Islet of Langerhans (tissue), 1 donor: ENCODE data around the gene PPP3CA.

Experiments used
- FAIRE-seq: peaks from one replicate; lab custom pipeline; 2011; peaks lifted over from hg19 to GRCh38; lab: Jason Lieb, UNC

Gene PPP3CA

GRCh38 chr4:101172369-101172768 is 175.0 kb downstream of the PPP3CA start:
- FAIRE-seq, result no peak

DNA sequence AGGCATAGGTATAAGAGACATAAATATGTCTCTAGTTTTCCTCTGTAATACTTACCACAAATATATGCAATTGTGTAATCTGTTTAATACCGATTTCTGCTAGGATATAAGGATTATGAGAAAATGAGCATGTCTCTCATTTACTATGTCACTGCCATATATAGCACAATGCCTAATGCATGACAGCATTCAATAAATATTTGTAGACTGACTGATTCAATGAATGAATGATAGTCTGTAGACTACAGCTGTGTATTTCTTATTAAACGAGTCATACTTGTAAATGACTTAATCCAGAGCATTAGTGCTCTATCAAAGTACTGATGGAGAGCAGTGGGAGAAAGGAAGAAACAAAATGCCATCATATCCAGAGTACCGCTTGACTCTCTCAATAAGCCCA is 175.6 kb downstream of the PPP3CA start:
- FAIRE-seq, result peak; percentile 21

DNA sequence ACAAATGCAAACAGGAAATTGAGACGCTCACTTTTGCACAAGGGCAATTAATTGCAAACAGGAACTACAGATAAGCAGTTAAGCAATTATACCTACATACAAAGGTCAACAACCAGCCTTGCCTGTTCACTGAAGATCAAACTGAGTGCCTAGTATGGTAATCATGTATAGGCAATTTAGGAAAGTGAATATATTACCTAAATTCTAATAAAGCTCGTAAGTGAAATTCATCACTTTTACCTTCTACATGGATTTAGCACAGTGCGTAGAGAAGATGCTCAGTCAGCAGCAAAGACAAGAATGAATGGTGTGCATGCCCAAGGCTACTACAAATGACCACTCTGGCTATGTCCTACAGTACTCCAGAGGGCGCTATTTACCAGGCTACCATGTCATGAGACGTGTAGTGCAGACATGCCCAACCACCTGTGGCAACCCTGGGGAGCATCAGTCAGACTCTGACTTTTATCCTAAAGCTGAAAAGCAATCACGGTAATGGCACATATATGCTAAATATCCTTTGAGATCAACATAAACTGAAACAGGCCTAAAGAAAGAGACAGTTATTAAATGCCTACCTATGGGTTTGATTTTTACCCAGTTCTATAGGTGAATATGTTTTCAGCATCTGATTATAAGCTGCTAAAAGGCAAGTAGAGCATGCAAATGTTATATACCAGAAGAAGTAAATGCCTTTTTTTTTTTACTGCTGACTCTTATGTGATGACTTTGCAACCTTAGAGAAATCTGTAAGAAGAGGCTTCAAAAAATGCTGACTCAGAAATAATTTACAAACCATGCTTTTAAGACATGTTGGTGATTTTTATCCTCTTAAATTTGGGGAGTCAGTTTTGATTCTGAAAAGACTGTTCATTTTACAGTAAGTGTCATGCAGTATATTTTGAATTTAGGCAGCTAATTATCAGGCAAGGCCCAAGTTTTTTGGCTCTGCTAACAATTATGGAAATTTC is 178.0 kb downstream of the PPP3CA start:
- peak; percentile 93 for FAIRE-seq

- no peak for FAIRE-seq
These were observed 183.4 kb downstream of the PPP3CA start for GRCh38 chr4:101163936-101164335.

GRCh38 chr4:101162990-101163380 is 184.3 kb downstream of the PPP3CA start:
- no peak for FAIRE-seq

DNA sequence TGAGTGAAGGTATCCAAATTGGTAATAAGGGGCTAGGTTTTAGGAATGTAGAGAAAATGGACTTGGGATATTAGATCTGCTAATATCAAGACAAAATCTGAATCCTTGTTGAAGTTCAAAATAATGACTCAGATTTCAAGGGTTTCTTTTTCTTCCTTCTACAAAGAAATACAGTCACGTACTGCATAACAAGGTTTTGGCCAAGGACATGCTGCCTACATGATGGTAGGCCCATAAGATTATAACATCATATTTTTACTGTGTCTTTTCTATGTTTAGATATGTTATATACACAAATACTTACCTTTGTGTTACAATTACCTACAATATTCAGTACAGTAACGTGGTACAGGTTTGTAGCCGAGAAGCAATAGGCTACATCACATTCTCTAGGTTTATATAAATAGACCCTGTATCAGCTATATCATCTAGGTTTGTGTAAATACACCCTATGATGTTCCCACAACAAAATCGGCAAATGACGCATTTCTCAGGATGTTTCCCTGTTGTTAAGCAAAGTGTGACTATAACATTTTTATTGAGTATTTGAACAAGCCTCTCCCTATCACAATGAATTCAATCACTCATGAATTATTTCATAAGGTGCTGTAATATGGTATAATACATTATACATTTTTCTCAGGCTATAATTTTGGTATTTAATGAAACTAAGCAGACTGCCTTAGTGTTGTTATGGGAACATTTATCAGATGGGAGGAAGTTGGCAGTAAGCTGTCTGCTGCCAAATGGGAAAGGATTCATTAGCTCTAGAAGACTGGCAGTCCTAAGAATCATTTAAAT is 186.3 kb downstream of the PPP3CA start:
- no peak for FAIRE-seq

DNA sequence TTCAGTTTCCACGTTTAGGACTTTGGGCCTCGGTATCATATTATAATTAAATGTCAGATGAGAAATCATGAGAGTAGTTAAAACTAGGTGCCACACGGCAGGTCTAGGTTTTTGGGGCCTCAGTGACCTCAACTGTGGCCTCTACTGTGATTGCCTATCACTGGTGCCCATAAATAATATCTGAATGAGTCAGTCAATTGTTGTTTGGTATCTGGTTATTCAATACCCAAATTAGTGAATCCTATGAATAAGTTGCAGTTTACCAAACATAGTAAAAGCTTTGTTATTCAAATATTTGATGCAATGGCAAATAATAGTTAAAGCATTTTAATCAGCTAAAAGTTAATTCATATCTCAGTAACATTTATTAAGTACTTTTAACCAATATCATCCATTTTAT is 188.8 kb downstream of the PPP3CA start:
- FAIRE-seq, result no peak

DNA sequence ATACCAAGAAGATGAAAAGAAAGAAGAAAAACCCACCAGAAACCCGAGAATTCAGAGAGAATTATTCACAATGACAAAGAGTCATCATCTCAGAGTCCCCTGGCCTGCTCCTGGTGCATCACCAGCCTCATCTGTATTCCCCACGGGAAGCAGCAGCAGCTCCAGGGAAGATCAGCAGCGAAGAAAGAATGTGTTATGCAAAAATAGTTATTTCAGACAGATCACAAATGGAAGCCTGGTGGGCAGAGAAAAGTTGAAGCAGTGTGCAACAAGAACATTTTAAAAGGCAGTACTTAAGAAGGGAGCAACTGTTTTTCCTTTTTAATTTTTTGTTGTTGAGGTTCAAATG is 189.2 kb downstream of the PPP3CA start:
- FAIRE-seq, result no peak

DNA sequence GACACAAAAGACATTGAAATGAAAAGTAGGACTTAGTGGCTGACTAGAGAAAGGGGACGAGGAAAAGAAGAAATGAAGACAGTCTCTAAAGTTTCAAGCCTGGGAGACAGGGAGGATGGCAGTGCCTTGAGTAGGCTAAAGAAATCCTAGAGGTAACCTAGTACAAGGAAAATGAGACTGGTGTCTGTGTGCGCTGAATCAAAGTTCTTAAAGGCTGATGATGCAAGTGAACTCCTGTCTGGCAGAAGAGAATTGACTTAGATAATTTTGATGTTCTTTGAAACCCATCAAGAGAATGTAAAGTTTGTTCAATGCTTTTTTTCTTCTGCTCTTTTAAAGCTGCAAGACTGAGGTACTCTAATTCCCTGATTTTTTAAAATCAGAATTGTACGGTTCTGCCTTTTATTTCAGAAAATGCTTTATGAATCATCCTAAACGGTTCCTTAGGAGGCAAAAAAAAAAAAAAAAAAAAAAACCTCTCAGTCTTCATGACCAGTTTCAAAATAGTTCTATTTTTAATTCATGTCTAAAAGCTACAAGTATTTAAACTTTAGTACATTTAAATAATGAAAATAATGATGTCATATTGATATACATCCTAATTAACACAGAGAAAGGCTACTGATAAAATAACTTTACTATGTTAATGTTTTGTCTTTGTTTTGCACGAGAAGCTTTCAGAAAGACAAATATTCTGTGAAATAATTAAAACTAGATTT is 189.8 kb downstream of the PPP3CA start:
- no peak for FAIRE-seq

GRCh38 chr4:101156619-101157310 is 190.6 kb downstream of the PPP3CA start:
- FAIRE-seq, result no peak

- no peak for FAIRE-seq
These were observed 191.4 kb downstream of the PPP3CA start for GRCh38 chr4:101155945-101156344.

DNA sequence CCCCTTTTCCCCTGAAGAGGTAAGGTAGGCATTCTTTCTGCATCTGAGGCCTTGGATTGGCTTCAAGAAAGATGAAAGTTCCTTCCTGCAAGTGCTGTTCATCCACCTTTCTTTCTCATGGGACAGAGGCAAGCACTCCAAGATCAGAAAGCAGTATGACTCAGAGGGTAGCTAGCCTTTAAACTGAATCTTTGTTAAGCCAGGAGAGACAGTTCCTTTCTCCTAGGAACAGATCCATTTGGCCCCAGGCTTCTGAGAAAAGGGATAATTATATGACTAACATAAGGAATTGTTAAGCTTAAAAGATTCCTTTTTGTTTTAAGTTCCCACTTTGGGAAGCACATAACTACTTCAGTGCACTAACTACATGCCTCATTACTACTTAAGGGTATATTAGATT is 192.0 kb downstream of the PPP3CA start:
- no peak for FAIRE-seq

DNA sequence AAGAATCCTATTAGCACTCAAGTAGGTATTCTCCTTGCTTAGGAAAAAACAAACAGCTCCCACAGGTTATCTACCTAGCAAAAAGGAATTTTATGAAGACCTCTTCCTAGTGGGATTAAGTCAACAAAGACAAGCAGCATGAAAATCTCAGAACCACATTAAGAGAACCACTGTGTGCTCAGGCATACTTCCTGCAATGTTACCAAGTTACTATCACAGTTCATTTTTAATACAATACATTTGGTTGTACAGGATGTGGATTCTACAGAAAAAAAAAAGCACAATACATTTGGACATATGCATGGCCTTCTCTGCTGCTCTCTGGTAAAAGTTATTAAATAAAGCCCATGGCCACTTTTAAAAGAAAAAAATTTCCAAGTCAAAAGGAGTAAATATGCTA is 193.7 kb downstream of the PPP3CA start:
- no peak for FAIRE-seq

DNA sequence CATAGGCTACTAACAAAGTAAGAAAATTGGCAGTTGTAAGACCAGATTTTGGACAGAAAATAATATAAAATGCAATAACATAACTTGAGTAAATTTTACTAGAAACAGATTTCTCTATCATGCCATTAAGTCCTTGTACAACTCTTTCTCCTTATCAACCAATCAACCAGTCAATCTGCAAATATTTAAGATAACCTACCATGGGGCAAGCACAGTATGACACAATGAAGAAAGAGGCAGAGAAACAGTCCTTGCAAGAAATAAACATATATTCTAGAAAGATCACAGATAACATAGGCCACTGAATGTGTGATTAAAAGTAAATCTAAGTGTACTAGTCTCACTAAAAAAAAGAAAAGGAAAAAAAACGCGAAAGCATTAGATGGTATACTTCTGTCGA is 194.8 kb downstream of the PPP3CA start:
- FAIRE-seq, result no peak

GRCh38 chr4:101148551-101148950 is 198.8 kb downstream of the PPP3CA start:
- peak; percentile 79 for FAIRE-seq

GRCh38 chr4:101147283-101147682 is 200.0 kb downstream of the PPP3CA start:
- FAIRE-seq, result no peak

DNA sequence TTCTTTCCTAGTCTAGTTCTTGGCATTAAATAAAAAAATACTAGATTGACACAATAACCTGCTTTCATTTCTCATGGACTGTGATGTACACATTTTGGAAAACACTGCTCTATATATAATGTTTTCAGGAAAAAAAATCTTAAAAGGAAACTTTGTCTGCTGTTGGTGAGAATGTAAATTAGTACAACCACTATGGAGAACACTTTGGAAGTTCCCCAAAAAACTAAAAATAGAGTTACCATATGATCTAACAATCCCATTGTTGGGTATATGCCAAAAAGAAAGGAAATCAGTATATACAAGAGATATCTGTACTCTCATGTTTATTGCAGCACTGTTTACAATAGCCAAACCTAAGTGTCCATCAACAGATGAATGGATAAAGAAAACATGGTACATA is 202.3 kb downstream of the PPP3CA start:
- no peak for FAIRE-seq

DNA sequence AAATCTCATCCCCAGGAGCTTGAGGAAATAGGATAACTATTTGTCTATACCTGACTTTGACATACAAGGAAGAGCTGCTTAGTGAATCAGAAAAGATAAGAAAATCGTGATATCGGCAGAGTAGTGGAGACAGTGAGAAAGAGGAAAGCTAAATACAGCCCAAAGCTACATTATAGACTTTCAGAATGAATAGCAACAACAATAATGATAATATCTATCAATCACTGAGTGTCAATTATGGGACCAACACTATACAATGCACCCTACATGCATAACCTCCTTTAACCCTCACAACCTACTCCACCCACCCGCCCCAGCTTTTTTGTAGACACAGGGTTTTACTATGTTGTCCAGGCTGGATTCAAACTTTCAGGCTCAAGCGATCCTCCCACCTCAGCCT is 205.1 kb downstream of the PPP3CA start:
- no peak for FAIRE-seq

DNA sequence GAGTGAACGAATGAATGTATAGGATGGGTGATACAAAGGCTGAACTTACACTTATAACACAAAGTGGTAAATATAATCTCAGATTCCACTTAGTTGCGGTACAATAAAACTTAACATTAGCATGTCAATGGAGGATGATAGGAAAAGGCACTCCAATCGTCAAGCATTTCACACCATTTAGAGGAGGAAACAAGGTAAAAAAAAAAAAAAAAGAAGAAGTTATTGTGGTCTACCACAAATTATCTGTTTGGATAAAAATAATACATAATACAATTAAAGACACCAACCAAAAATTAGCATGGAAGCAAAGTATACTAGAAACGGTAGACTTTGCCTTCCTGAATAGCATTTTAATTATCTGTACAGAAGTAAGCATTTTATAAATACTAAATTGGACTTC is 205.5 kb downstream of the PPP3CA start:
- no peak for FAIRE-seq

DNA sequence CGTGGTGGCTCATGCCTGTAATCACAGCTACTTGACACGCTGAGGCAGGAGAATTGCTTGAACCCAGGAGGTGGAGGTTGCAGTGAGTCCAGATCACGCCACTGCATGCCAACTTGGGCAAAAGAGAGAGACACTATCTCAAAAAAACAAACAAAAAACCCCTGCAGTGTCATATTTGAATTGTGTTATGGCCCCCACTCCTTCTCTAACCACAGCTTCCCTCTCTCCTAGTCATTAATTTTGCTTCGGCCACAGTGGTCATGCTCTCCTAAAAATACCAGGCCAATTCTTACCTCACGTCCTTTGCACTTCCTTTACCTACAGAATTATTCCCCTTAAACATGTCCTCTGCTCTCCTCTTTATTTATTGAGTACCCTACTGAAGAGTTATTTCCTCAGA is 206.1 kb downstream of the PPP3CA start:
- no peak for FAIRE-seq

DNA sequence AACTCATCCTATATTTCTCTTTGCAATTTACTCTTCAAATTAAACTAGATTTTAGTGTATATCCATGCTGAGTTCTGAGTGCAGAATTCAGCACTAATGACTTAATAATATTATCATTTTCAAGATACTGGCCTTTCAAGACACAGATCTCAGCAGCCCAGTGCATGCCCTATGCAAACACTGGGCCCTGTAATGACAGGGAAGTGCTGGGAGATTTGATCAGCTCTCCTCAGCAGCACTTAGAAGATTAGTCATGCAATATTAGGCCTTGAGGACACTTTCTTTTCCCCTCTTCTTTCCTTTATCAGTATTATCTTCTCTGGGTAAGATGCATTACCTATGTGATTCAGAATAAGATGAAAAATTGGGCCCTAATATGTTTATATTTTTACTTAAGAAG is 207.1 kb downstream of the PPP3CA start:
- FAIRE-seq, result no peak
